Stromal cell of bone marrow (primary cell): ENCODE measurements around the gene NAPB.
"Not testable (repeated sequence)": the region's sequence is repeated elsewhere in the genome, so short reads cannot be mapped to it uniquely, and the experiment has no call there.

Experiments
- DNase-seq: peaks from one replicate; pipeline ENCODE4 v3.0.0-alpha.2; 2012; ENCODE audit warnings: low read depth

The NAPB gene

GRCh38 chr20:23367770-23368169 lies 53.5 kb downstream of the NAPB start:
- DNase-seq, result no peak

DNA sequence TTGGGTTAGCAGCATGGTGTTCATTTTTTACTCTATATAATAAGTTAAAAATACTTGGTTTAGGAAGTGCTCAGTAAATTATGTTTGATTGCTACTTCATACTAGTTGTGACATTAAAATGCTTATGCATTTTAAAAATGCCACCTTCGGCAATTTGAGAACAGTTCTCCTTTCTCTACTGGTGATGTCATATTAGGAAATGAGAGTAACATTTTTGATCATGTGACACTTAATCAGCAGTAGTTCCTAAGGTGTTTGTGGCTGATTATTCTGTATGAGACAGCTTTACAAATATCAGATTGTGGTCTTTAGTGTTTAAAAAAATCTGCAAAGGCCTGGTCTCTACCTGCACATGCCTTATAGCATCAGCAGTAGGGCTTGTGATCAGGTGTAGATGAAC lies 54.9 kb downstream of the NAPB start:
- no peak for DNase-seq

DNA sequence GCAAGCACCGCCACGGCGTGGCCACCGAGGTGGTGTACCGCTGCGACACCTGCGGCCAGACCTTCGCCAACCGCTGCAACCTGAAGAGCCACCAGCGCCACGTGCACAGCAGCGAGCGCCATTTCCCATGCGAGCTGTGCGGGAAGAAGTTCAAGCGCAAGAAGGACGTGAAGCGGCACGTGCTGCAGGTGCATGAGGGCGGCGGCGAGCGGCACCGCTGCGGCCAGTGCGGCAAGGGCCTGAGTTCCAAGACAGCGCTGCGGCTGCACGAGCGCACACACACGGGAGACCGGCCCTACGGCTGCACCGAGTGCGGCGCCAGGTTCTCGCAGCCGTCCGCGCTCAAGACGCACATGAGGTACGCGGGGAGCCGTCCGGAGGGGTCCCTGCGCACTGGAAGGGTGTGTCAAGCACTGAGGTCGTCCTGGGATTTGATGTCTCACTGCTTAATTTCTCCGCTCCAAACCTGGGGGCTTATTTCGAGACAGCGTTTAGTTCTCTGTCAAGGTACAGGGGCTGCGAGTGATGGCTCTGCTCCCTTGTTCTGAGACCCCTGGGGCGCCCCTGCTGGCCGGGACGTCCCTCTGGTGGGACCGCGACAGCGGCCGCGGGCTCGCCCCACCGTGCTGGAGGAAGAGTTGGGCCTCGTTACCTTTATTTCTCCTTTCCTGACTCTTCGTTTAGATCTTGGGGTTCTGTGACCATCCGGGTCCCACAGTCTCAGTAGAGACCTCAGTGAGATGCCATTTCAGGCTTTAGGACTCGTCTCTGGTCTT lies 55.7 kb downstream of the NAPB start:
- DNase-seq, result no peak

DNA sequence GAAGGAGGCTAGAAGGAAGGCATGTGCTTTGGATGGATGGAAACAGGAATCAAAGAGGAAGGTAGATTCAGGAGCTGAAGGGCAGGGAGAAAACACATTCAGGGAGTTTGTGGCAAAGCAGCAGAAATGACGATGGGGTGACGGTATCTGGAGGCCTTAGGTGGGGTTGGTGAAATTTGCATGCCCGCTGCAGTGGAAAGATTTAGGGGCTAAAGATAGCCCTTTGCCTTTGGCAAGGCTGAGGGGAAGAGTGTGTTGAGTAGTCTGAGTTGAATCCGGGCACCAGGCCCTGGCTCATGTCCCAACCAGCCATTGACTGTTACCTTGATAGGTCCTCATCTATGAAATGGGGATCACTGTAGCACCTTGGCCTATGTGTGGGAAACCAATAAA lies 58.0 kb downstream of the NAPB start:
- no peak for DNase-seq

DNA sequence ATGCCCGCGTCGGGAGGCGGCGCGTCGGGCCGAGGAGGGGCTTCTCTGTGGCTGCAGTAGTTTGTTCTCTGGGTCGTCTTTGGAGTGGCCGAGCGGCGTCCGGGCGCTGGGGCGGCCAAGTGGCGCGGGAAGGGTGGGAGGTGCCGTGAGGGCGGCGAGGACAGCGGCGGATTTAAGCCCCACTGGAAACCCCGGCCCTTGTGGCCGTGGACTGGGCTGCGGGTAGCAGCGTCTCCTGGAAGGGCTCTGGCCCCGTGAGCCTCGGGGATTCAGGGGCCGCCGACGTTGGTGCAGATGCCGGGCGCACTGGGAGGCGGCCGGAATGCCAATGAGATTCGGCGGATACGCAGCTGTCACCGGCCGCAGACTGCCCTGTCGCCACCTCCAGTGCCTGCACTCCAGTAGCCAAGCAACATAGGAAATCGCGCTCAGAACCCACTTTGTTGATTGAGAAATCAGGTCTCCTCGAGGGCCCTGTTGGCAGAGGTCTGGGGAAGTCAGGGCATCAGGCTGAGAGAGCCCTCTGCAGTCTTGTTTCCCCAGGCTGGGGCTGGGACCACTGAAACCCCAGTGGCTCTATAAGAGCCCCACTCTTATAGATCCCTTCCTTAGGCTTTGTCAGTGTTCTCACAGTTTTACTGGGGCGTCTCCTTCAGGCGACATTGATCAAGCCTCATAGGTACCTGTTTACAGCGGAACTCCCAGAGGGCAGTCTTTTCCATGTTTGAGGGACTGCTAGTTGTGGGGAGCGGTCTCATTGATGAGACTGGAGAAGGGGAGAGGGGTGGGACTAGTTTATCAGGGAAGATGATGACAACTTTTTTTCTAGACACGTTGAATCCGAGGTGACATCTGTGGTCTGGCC lies 58.7 kb downstream of the NAPB start:
- no peak for DNase-seq

- DNase-seq, result peak; percentile 92
Observed at GRCh38 chr20:23361476-23362391, 59.6 kb downstream of the NAPB start, which contains the start of gene GZF1. Gene GZF1 (plus strand): TSS chr20:23362182. CDS start chr20:23364384, 2,202 bp downstream.

DNA sequence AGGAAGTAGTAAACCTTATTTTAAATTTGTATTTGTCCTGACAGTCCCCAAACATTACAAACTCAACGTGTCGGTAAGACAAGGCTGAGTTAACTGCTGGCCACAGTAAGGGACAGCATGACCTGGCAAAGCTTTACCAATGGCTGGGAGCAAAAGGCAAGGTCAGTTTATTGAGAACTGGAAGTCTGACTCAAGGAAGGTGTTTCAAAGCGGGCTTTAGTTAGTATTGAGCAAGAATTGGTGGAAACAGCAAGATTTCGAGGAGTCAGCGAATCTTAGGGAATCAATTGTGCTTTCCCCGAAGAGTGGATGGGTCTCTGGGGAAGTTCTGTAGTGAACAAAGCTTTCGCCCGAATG lies 60.2 kb downstream of the NAPB start:
- DNase-seq, result no peak

GRCh38 chr20:23360531-23360930 lies 60.8 kb downstream of the NAPB start:
- no peak for DNase-seq

DNA sequence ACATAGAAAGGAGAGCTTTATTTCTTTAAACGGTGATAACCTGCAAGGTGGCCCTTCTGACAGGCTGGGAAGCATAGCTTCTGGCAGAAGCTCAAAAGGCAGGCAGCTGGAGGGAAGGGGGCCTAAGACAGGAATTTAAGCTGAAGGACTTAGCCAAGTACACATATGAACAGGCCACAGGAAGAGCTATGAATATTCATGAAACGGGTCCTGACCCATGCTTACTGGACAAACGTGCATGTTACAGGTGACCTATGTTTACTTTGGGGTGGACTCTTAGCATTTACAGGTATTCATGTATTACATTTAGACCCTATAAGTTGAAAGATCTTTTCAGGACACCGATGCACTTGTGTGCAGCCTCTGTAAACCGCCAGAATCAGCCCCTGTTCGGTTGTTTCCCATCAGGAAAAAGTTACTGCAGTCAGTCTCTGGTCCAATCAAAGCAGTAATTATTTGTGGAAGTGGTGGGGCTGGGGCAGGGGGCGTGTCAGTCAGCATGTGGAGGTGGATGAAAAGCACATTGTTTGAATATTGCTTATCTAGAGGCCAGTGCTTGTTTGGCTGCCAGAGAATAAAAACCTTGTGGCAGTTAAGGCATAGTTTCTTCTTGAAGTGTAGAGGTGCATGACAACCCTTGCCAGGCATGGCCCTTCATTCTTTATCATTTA lies 62.2 kb downstream of the NAPB start:
- DNase-seq, result no peak

DNA sequence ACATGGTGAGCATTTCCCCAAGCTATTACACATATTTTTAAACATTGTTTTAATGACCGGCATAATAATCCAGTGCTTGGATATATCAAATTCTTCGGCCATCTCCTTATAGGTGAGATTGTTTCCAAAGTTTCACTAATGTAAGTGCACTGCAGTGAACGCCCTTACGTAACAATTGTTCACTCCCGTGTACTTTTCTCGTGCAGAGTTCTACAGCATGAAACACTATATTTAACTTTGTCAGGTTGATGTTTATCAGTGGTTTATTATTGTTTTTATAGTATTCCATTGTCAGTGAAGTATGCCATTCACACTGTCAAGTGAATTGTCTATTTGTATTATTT lies 62.8 kb downstream of the NAPB start:
- DNase-seq, result no peak

- peak; percentile 99 for DNase-seq
Observed at GRCh38 chr20:23357767-23358562, 63.3 kb downstream of the NAPB start.

DNA sequence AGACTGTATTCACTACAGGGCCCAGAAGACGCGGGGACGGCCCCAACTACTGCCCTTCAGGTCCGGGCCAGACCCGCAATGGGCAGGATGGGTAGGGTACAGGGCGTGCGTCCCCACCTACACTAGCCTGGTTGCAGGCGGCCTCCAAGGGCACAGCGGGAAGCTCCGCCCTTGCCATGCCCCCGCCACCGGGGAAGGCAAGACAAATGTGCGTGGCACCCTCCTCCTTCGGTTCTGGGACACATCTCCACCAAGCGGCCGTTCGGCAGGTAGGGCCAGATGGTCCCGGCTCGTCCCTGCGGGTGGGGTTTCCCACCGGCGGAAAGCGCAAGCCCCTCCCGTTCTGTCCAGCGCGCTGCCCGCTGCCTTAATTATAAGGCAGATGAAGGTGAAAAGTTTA lies 65.1 kb downstream of the NAPB start:
- DNase-seq, result no peak

DNA sequence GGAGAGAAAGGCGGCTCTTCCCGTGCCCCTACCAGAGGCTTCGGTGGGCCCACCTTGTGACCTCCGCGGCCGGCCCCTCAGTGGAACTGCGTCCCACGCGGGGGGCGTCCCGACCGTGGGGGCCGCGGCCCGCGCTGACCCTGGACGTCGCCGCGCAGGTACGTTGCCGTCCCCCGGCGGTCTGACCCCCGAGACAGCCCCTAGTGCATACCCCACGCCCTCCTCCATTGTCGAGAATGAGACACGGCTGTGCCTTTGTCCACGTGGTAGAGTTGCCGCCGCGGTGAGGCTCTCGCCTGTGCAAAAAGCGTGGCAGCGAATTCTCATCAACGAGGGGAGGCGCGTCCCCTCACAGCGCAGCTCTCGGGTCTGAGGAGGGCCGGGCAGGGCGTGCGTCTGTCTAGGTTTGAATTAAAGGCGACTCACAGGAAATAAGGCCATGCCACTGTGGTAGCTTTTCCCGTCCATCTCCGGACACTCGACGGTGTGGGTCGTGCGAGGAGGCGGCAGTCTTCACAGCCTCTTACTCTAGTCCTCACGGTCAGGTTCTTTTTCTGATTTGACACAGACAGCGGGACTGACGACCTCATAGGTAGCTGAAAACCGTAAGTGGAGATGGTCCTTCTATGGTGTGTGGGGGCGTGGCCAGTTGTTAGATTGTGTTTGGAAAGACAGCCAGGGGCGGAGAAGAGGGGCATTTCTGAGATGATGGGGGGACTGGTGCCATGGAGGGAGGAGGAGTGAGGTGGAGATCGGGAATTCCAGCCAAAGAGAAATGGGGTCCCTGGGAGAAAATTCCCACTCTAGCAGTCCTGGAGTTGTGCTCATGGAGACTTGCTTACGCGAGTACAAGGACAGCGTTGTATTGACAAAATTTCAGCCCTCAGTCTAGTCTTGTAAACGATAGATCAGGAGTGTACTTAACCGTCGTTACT lies 70.1 kb downstream of the NAPB start:
- no peak for DNase-seq

DNA sequence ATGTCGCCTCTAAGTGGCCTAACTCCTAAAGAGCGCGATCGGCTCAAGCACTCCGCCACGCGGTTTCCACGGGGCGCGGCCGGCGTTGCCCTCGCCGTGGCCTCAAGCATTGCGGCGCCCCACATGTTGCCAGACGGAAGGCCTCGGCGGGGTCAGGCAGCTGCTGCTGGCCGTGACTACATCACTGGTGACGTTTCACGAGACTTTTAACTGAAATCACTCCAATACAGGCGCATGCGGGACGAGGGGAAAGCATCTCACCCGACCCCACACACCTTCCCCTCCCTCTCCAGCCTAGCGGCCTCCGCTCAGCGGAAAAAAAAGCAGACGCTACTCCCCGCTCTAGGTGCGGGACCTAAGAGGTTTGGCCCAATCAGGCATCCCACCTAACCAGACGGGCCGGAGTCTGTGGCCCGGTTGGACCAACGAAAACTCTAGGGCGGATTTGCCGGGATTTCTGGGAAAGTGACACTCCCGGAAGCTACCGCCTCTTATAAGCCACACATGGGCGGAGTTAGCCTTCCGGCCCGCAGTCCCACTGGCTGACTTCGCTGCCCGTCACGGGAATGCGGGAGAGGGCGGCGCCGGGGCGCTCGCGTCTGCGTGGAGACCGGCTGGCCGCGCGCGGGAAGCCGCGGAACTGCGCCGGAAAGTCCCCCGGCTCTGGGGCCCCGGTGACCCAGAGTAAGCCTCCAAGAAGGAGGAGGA lies 70.9 kb downstream of the NAPB start, which contains the start of gene NXT1:
NXT1 (plus strand) TSS at position 596 of the 708 bp plus-strand sequence. CDS start 3,251 bp downstream, outside the sequence.
- peak; percentile 98 for DNase-seq

- DNase-seq, result peak; percentile 64
Observed at GRCh38 chr20:23349338-23350195, 71.7 kb downstream of the NAPB start.

DNA sequence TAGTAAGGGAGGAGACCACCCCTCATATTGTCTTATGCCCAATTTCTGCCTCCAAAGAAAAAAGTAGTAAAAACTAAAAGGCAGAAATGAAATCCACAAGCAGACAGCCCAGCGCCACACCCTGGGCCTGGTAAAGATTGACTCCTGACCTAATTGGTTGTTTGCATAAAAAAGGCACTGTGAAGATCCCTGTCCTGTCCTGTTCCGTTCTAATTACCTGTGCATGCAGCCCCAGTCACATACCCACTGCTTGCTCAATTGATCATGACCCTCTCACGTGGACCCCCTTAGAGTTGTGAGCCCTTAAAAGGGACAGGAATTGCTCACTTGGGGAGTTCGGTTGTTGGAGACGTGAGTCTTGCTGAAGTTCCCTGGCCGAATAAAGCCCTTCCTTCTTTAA lies 72.8 kb downstream of the NAPB start:
- not testable (repeated sequence) for DNase-seq

DNA sequence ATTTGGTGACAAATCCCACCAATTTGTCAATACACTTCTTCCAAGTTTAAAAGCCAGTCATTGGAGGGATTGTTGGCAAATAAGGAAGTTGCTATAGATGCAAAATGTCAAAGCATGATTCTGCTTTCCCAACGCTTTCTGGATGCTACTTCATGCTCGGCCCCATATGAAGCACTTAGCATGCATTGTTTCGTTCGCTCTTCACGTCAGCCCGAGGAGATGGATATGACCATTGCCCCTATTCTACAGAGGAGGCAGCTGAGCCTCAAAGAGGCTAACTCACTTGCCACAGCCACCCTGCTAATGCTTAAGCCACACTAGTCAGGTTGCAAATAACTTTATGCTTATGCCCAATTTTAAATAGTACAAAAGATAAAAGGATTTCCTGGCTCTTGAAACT lies 73.5 kb downstream of the NAPB start:
- no peak for DNase-seq

- no peak for DNase-seq
Observed at GRCh38 chr20:23346002-23346401, 75.3 kb downstream of the NAPB start.
